NB4 (cell line): ENCODE data around the gene HOXC6.

Experiments used
- DNase-seq: peaks from one replicate; pipeline ENCODE4 v3.0.0; 2010; ENCODE audit warnings: low read depth
- H3K4me3 ChIP-seq: one replicate; pipeline ENCODE4 v1.5.1; 2011; ENCODE audit warnings: mild to moderate bottlenecking, low read depth, low read length, moderate library complexity
- CTCF ChIP-seq: IDR thresholded peaks from one replicate; pipeline ENCODE4 v1.5.1; 2012; ENCODE audit warnings: low read depth, low read length
- MAX ChIP-seq: IDR thresholded peaks from 2 replicates; pipeline ENCODE4 v1.6.1; 2011; ENCODE audit warnings: low read depth, low read length
- MYC ChIP-seq: IDR thresholded peaks from 2 replicates; pipeline ENCODE4 v1.6.1; 2011; ENCODE audit warnings: low read depth, low read length
- POLR2A ChIP-seq: IDR thresholded peaks from 2 replicates; pipeline ENCODE4 v1.6.1; 2011; ENCODE audit warnings: mild to moderate bottlenecking; ENCODE audit not compliant: insufficient read length; ENCODE audit errors: extremely low read depth

Gene HOXC6

GRCh38 chr12:54036620-54037359, 8.6 kb downstream of the HOXC6 start:
- DNase-seq, result peak; percentile 83
- 0 out of 2 replicates have a peak, but pooled peaks have one; percentile 14 for TF ChIP-seq MAX
- TF ChIP-seq MYC, result no peak
- no peak for TF ChIP-seq POLR2A
- TF ChIP-seq CTCF, result peak; percentile 37
- no peak overlapping the region for H3K4me3 ChIP-seq

GRCh38 chr12:54037360-54038283, 9.4 kb downstream of the HOXC6 start:
- peak; percentile 30 for DNase-seq
- no peak for TF ChIP-seq MYC
- H3K4me3 ChIP-seq, result no peak overlapping the region

GRCh38 chr12:54038284-54038870, 10.1 kb downstream of the HOXC6 start:
- no peak for DNase-seq
- no peak for TF ChIP-seq MAX
- TF ChIP-seq MYC, result no peak
- no peak for TF ChIP-seq CTCF
- no peak for TF ChIP-seq POLR2A
- no peak overlapping the region for H3K4me3 ChIP-seq

GRCh38 chr12:54038871-54039414, 10.7 kb downstream of the HOXC6 start:
- no peak overlapping the region for H3K4me3 ChIP-seq
- no peak for TF ChIP-seq CTCF
- TF ChIP-seq MYC, result no peak
- TF ChIP-seq POLR2A, result no peak
- no peak for TF ChIP-seq MAX
- DNase-seq, result no peak

- H3K4me3 ChIP-seq, result no peak overlapping the region
- no peak for TF ChIP-seq CTCF
- TF ChIP-seq MYC, result no peak
- no peak for TF ChIP-seq MAX
- no peak for TF ChIP-seq POLR2A
- DNase-seq, result no peak
These were observed 11.3 kb downstream of the HOXC6 start for GRCh38 chr12:54039417-54040147.

GRCh38 chr12:54040148-54040494, 11.9 kb downstream of the HOXC6 start:
- H3K4me3 ChIP-seq, result no peak overlapping the region
- DNase-seq, result no peak
- TF ChIP-seq MAX (0 out of 2 replicates have a peak, but pooled peaks have one; percentile 14), CTCF (no peak)
